Activated naive CD4-positive, alpha-beta T cell treated with anti-CD3 and anti-CD28 coated beads, Interleukin-2, amount 10 ng/mL, durations not matched to agents 7 days and 5 days (primary cell): Measurements from ENCODE around the gene RPL37A.
A peak's percentile ranks its signal among the peaks of the same experiment; 100 is the strongest.

Source experiments
- CTCF ChIA-PET: fragments of 350-600 bp; sonication (Branson Sonifier 250); formaldehyde crosslinking; loops from one replicate; lab custom pipeline; 2021; ENCODE audit warnings: antibody characterized with exemption; lab: Charles Lee
- DNase-seq: peaks from one replicate; pipeline ENCODE4 v3.0.0-alpha.2; 2020
- H3K27ac Mint-ChIP-seq: one replicate; pipeline ENCODE4 v1.8.0; 2021; ENCODE audit warnings: mild to moderate bottlenecking, moderate library complexity, mixed read lengths
- H3K27me3 Mint-ChIP-seq: one replicate; pipeline ENCODE4 v1.8.0; 2021; ENCODE audit warnings: mild to moderate bottlenecking, mixed read lengths
- H3K36me3 Mint-ChIP-seq: one replicate; pipeline ENCODE4 v1.8.0; 2021; ENCODE audit warnings: mixed read lengths
- H3K4me1 Mint-ChIP-seq: one replicate; pipeline ENCODE4 v1.8.0; 2021; ENCODE audit warnings: mixed read lengths
- H3K4me3 Mint-ChIP-seq: one replicate; pipeline ENCODE4 v1.8.0; 2021; ENCODE audit warnings: mild to moderate bottlenecking, moderate library complexity, mixed read lengths
- H3K9me3 Mint-ChIP-seq: one replicate; pipeline ENCODE4 v1.8.0; 2021; ENCODE audit warnings: mixed read lengths

The RPL37A gene

DNA sequence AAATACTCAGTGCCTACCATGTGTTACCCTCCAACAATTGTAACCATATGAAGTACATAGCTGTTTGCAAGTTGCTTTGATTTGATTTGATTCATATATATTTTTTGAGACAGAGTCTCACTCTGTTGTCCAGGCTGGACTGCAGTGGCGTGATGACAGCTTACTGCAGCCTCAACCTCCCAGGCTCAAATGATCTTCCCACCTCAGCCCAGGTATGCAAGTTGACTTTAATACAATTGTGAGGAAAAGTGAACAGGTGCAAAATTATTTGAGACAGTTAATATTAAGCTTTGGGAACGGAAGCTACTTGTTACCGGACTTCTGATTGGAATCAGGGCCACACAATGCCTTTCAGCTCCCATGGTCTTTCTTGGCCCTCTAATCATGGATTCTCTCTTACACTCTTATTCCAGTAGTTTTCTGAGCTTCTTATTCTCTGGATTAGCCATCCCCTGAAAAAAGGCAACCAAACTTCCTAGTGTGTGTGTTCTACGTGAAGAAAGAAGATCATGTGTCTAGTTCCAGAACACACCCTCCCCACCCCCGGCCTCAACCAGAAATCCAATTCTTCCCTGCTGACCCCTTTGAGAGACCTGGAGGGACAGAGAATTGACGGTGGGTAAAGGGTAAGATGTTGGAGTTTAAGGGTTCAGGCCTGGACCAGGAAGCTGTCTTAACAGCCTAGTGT lies 1.1 kb upstream of the RPL37A start:
- H3K27ac Mint-ChIP-seq = peak overlapping the region; percentile 94
- H3K4me1 Mint-ChIP-seq = peaks cover 56% of the 10 kb centered on the region

DNA sequence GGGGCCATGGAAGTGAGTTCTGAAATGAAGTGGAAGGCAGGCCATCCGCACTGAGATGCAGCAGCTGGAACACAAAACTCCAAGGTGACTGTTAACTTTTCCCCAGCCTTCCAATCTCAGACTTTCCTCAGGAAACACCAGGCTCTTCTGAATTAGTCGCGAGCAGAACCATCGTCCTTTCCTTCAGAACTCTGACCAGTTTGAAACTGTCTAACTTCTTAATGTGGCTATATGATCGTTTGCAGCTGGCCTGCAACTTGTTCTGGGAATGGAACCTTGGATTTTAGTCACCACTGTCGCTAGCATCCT lies 620 bp upstream of the RPL37A start:
- CTCF ChIA-PET = interaction anchor here (0.6 to 1.2 kb wide), 4 partner anchors 15 to 593 kb away, joined by 3 to 4 read pairs (median 4); no protein-coding TSS in a partner anchor
- peak overlapping the region; percentile 98 for H3K4me3 Mint-ChIP-seq
- H3K9me3 Mint-ChIP-seq = no peaks in the 10 kb centered on the region
- peaks cover 61% of the 10 kb centered on the region for H3K4me1 Mint-ChIP-seq
- H3K27ac Mint-ChIP-seq = peak overlapping the region; percentile 94
- no peak for DNase-seq
- H3K27me3 Mint-ChIP-seq = no peaks in the 10 kb centered on the region
- H3K36me3 Mint-ChIP-seq = peaks cover 39% of the 10 kb centered on the region

More for the DNA sequence above, 1.1 kb upstream of the RPL37A start:
- H3K36me3 Mint-ChIP-seq = peaks cover 34% of the 10 kb centered on the region
- CTCF ChIA-PET = interaction anchor here (0.6 to 1.2 kb wide), 3 partner anchors 15 to 593 kb away, joined by 3 to 4 read pairs (median 3); no protein-coding TSS in a partner anchor
- H3K9me3 Mint-ChIP-seq = no peaks in the 10 kb centered on the region
- DNase-seq = no peak
- no peaks in the 10 kb centered on the region for H3K27me3 Mint-ChIP-seq
- H3K4me3 Mint-ChIP-seq = peak overlapping the region; percentile 98

DNA sequence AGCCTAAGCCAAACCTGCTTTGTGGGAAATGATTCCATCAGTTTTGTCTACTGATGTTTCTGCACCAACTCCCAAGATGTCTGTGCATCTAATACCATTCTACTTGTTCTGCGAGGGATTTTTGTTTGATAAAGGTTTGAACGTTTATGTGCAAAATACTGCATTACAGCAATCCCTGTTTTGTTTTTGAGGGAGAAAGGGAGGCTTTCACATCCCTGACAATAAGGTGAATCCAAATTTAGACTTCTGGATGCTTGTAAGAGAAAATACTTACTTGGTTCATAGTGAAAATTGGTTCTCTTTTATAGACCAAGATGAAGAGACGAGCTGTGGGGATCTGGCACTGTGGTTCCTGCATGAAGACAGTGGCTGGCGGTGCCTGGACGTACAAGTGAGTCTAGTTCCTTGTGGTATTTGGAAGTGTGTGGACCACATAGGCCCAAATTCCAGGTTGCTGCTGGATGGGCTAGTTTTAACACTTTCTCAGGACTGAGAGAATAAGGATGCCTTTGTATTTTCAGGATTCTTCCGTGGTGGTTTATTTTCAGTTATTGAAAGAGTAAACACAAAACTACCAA lies 1.1 kb downstream of the RPL37A start:
- H3K27ac Mint-ChIP-seq = peak overlapping the region; percentile 94
- CTCF ChIA-PET = no interaction called here
- peaks cover 66% of the 10 kb centered on the region for H3K4me1 Mint-ChIP-seq
- no peaks in the 10 kb centered on the region for H3K9me3 Mint-ChIP-seq
- no peaks in the 10 kb centered on the region for H3K27me3 Mint-ChIP-seq
- peaks cover 52% of the 10 kb centered on the region for H3K36me3 Mint-ChIP-seq
- H3K4me3 Mint-ChIP-seq = peak overlapping the region; percentile 98
- DNase-seq = peak; percentile 23

DNA sequence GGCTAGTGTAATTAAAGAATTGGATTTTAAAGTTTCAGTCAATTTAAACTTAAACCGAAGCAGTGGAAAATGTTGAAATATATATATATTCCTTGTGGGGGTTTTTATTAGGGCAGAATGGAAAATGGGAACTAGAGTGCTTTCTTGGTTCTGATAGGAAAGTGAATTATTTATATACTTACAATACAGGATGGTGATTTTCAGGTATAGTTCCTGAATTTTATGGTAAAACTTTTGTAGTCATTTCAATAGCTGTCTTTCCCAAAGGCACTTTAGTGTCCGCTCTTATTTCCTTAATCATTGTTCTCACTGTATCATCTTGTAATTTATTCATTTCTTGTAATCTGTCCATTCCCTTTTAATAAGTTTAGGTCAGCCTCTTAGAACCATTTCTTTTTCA lies 1.9 kb downstream of the RPL37A start:
- CTCF ChIA-PET = interaction anchor here (1.3 kb wide), 1 partner anchor 165 kb away, joined by 3 read pairs; no protein-coding TSS in a partner anchor
- H3K36me3 Mint-ChIP-seq = peaks cover 58% of the 10 kb centered on the region

DNA sequence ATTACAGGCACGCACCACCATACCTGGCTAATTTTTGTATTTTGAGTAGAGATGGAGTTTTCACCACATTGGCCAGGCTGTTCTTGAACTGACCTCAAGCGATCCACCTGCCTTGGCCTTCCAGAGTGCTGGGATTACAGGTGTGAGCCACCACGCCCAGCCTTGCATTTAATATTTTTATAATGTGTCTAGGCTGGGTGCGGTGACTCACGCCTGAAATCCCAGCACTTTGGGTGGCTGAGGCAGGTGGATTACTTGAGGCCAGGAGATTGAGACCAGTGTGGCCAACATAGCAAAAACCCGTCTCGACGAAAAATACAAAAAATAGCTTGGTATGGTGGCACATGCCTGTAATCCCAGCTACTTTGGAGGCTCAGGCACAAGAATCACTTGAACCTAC lies 3.2 kb downstream of the RPL37A start:
- H3K36me3 Mint-ChIP-seq = peaks cover 67% of the 10 kb centered on the region
- peaks cover 54% of the 10 kb centered on the region for H3K4me1 Mint-ChIP-seq
- no peaks in the 10 kb centered on the region for H3K27me3 Mint-ChIP-seq
- CTCF ChIA-PET = no interaction called here
- H3K9me3 Mint-ChIP-seq = no peaks in the 10 kb centered on the region
- H3K27ac Mint-ChIP-seq = no peak overlapping the region
- no peak overlapping the region for H3K4me3 Mint-ChIP-seq
- DNase-seq = no peak

More for the DNA sequence above, 1.9 kb downstream of the RPL37A start:
- Mint-ChIP-seq H3K4me1 (peaks cover 64% of the 10 kb centered on the region), H3K27me3 (no peaks in the 10 kb centered on the region), H3K9me3 (no peaks in the 10 kb centered on the region), H3K27ac (peak overlapping the region; percentile 94), H3K4me3 (peak overlapping the region; percentile 98)
- no peak for DNase-seq

DNA sequence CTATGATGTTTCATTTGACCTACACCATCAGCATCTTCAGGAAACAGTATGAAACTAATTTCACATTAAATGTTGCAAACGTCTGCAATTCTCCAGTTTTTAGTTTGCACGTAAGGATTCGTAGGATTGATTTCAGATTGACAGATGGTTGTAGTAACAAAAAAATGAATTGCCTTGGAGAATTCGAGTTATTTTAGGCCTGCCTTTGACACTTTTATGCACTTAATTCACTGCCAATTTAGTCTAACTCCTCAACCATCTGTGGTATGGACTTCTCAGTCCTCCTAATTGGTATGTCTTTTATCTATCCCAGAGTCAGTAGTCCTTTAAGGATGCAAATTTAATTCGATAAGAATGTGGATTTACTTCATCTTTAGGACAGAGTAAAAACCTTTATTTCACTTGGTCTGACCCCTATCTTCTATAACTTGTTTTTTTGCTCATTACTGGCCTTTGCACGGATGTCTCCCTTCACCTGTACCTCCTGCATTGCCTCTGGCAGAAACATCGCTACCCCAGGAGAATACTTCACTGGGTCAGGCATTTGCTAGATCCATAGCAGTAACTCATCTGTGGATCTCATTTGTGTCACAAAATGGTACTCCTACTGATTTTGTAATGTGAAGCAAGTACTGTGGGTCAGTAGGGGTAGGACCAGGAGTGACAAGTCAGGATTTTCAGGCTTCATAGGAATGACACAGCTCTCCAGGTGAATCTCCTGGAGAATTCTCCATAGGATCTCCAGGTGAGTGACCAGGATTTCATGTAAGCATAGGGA lies 3.9 kb downstream of the RPL37A start:
- peaks cover 49% of the 10 kb centered on the region for H3K4me1 Mint-ChIP-seq

DNA sequence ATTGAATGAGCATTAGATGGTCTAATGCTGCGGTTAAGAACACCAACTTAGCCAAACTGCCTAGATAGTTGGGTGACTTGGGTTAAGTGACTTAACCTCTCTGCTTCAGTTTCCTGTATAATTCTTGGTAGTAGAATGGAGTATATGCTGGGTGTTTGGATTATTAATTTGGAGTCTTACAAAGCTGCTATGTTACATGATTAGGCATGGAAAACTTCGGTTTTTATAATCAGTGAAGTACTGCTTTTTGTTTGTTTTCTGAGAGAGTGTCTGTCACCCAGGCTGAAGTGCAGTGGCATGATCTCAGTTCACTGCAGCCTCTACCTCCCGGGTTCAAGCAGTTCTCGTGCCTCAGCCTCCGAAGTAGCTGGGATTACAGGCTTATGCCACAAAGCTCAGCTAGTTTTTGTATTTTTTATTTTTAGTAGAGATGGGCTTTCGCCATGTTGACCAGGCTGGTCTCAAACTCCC lies 4.5 kb downstream of the RPL37A start:
- peaks cover 68% of the 10 kb centered on the region for H3K36me3 Mint-ChIP-seq
- H3K4me1 Mint-ChIP-seq = peaks cover 42% of the 10 kb centered on the region
- no peak overlapping the region for H3K4me3 Mint-ChIP-seq

More for the DNA sequence above, 3.9 kb downstream of the RPL37A start:
- Mint-ChIP-seq H3K36me3 (peaks cover 65% of the 10 kb centered on the region), H3K9me3 (no peaks in the 10 kb centered on the region), H3K27ac (no peak overlapping the region), H3K4me3 (no peak overlapping the region), H3K27me3 (no peaks in the 10 kb centered on the region)
- CTCF ChIA-PET = no interaction called here
- DNase-seq = no peak

DNA sequence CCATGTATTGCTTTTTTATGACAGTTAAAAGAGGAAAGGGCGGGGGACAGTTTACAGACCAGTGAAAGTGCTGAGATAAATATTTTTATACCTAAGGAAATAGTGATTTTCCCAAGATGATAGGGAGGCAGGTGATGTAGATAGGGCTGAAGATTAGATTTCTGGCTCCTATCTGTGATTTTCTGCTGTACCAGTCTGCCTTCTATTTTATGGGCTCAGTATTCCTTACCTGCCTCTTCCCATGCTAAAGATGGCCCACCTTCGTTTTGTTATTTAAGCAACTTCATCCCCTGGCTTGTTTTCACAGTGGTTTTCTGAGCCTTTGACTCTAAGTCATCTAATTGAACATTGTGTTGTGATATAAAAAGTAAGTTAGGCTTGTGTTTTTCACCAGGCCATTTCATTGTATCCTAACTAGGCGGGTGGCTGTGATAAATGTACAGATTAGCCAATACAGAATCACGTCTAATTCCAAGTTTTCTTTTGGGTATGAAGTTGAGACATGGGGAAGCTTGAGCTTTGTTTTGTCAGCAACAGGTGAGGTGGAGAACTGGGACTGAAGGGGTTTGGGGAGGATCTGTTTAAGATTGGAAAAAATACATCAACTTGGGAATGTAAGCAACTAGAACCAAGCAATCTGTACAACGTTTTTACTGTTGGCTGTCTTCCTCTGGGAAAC lies 5.2 kb downstream of the RPL37A start:
- H3K27ac Mint-ChIP-seq = peak overlapping the region; percentile 8
- no peaks in the 10 kb centered on the region for H3K27me3 Mint-ChIP-seq
- H3K36me3 Mint-ChIP-seq = peaks cover 70% of the 10 kb centered on the region
- no peak for DNase-seq
- H3K4me3 Mint-ChIP-seq = no peak overlapping the region
- no peaks in the 10 kb centered on the region for H3K9me3 Mint-ChIP-seq
- CTCF ChIA-PET = interaction anchor here (0.8 kb wide), 1 partner anchor 15 kb away, joined by 3 read pairs; no protein-coding TSS in a partner anchor
- H3K4me1 Mint-ChIP-seq = peaks cover 39% of the 10 kb centered on the region

More for the DNA sequence above, 4.5 kb downstream of the RPL37A start:
- no peaks in the 10 kb centered on the region for H3K27me3 Mint-ChIP-seq
- no peaks in the 10 kb centered on the region for H3K9me3 Mint-ChIP-seq
- H3K27ac Mint-ChIP-seq = no peak overlapping the region
- CTCF ChIA-PET = interaction anchor here (0.8 kb wide), 1 partner anchor 16 kb away, joined by 3 read pairs; no protein-coding TSS in a partner anchor
- DNase-seq = no peak

DNA sequence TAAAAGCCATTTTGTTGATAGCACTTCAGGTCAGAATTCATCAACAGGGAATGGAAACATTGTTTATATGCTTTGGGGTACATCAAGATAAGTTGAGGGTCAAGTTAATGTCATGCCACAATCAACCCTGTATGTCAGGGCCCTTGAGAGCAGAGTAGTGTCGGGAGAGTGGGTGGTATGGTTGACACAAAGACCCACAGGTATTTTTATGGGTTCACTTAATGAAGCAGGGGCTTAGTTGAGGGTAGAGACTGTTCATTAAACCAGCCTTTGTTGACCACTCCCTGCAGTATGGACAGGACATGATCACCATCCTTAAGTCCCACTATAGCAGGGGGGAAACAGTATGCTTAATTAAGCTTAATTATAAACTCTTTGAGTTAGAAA lies 5.7 kb downstream of the RPL37A start:
- no peak for DNase-seq
- Mint-ChIP-seq H3K9me3 (no peaks in the 10 kb centered on the region), H3K4me1 (peaks cover 36% of the 10 kb centered on the region), H3K36me3 (peaks cover 65% of the 10 kb centered on the region), H3K27ac (no peak overlapping the region), H3K27me3 (no peaks in the 10 kb centered on the region), H3K4me3 (no peak overlapping the region)
- CTCF ChIA-PET = interaction anchor here (0.8 kb wide), 1 partner anchor 157 kb away, joined by 3 read pairs; no protein-coding TSS in a partner anchor

DNA sequence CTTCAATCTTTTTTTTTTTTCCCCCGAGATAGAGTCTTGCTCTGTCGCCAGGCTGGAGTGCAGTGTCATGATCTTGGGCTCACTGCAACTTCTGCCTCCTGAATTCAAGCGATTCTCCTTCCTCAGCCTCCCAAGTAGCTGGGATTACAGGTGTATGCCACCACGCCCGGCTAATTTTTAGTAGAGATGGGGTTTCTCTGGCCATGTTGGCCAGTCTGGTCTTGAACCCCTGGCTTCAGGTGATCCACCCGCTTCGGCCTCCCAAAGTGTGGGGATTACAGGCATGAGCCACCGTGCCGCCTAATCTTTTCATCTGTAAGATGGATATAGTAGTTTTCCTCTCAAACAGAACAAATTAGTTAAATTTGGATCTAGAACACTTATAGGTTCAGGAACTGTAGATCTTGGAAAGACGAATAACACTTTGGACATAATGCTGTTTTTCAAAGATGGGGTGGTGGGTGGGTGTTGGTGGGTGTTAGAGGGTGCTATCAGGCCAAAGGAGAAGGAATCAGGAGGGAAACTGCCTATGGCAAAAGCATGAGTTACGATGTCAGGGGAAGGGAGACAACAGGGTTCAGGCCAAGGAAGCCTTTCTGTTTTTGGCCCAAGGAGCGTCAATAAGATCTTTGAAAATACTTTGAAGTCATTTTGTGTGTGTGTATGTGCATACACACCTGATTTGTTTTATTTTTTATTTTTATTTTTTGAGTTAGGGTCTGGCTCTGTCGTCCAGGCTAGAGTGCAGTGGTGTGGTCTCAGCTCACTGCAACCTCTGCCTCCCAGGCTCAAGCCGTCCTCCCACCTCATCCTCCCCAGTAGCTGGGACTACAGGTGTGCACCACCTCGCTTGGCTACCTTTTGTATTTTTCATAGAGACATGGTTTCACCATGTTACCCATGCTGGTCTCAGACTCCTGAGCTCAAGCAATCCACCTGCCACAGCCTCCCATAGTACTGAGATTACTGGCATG lies 6.8 kb downstream of the RPL37A start:
- H3K27me3 Mint-ChIP-seq = no peaks in the 10 kb centered on the region
- peaks cover 54% of the 10 kb centered on the region for H3K36me3 Mint-ChIP-seq
- peak overlapping the region; percentile 53 for H3K27ac Mint-ChIP-seq
- H3K4me1 Mint-ChIP-seq = peaks cover 25% of the 10 kb centered on the region
- H3K9me3 Mint-ChIP-seq = no peaks in the 10 kb centered on the region
- DNase-seq = no peak
- no peak overlapping the region for H3K4me3 Mint-ChIP-seq
- CTCF ChIA-PET = interaction anchor here (0.8 kb wide), 1 partner anchor 156 kb away, joined by 3 read pairs; no protein-coding TSS in a partner anchor

DNA sequence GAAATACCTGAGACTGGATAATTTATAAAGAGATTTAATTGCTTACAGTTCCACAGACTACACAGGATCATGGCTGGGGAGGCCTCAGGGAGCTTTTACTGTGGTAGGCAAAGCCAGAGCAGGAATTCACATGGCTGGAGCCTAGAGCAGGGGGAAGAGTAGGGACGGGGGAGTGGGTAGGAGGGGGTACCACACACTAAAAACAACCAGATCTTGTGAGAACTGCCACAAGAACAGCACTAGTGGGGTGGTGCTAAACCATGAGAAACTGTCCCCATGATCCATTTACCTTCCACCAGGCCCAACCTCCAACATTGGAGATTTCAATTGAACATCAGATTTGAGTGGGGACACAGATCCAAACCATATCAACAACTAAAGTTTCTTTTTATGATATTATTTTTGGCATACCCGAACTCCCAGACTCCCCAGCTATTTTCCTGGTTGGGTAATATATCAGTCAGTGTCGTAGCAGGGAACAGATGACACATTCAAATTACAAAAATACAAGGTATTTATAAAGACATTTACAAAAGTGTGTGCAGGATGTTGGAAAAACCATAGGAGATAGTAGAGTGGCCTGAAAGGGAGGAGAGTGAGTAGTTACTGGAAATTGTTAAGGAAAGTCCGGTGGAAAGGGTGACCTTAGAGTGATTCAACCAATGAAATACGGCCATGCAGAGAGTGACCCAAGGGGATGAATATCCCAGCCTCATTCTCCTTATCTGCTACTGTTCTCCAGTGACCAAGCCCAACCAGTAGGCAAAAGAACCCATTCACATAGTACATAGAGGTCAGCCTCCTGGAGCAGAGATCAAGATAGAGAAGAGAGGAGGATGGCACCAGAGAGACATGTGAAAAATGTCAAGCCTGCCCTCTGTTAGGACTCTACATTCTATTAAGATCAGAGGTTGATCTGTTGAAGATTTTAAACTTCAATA lies 8.8 kb downstream of the RPL37A start:
- H3K4me3 Mint-ChIP-seq = no peak overlapping the region
- peak overlapping the region; percentile 31 for H3K27ac Mint-ChIP-seq
- H3K27me3 Mint-ChIP-seq = no peaks in the 10 kb centered on the region
- no peak for DNase-seq
- CTCF ChIA-PET = no interaction called here
- H3K36me3 Mint-ChIP-seq = peaks cover 38% of the 10 kb centered on the region
- peaks cover 10% of the 10 kb centered on the region for H3K4me1 Mint-ChIP-seq
- H3K9me3 Mint-ChIP-seq = no peaks in the 10 kb centered on the region

DNA sequence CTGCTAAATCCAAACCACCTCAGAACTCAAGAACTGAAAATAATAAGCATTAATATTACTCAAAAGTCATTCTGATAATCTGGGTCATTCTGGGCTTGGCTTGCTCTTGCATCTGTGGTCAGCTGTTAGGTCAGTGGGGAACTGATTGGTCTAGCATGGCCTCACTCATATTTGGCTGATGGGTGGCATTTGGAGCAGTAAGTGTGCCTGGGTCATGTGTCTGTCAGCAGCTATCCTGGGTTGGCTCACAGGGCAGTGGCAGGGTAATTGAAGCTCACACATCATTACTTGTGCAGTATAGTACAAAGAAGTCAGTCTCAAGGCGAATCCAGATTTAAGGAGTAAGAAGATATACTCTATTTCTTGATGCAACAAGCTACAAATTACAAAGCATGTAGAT lies 9.6 kb downstream of the RPL37A start:
- no peak for DNase-seq
- H3K27ac Mint-ChIP-seq = no peak overlapping the region
- no peak overlapping the region for H3K4me3 Mint-ChIP-seq
- no peaks in the 10 kb centered on the region for H3K9me3 Mint-ChIP-seq
- H3K27me3 Mint-ChIP-seq = no peaks in the 10 kb centered on the region
- H3K4me1 Mint-ChIP-seq = peaks cover 3% of the 10 kb centered on the region
- CTCF ChIA-PET = interaction anchor here (1.7 kb wide), 1 partner anchor 158 kb away, joined by 7 read pairs; no protein-coding TSS in a partner anchor
- peaks cover 31% of the 10 kb centered on the region for H3K36me3 Mint-ChIP-seq
